RKO (cell line): ENCODE data around the gene SRM.
"Not testable (repeated sequence)": the region's sequence is repeated elsewhere in the genome, so short reads cannot be mapped to it uniquely, and the experiment has no call there.

Experiments used
- DNase-seq: peaks from one replicate; pipeline ENCODE4 v3.0.0-alpha.2; 2016; ENCODE audit warnings: low spot score

SRM gene

GRCh38 chr1:11044849-11045427, 14.9 kb downstream of the SRM start:
- no peak for DNase-seq

GRCh38 chr1:11044086-11044848, 15.6 kb downstream of the SRM start:
- DNase-seq, result no peak

- DNase-seq, result no peak
Observed at GRCh38 chr1:11042995-11043874, 16.6 kb downstream of the SRM start.

GRCh38 chr1:11042065-11042464, 17.8 kb downstream of the SRM start:
- DNase-seq, result no peak

GRCh38 chr1:11041048-11041447, 18.8 kb downstream of the SRM start:
- DNase-seq, result no peak

GRCh38 chr1:11040105-11040429, 19.8 kb downstream of the SRM start:
- DNase-seq, result not testable (repeated sequence)

- DNase-seq, result no peak
Observed at GRCh38 chr1:11039351-11040104, 20.3 kb downstream of the SRM start.

- peak; percentile 83 for DNase-seq
Observed at GRCh38 chr1:11037740-11038182, 22.1 kb downstream of the SRM start.

GRCh38 chr1:11037019-11037739, 22.6 kb downstream of the SRM start:
- not testable (repeated sequence) for DNase-seq

- DNase-seq, result no peak
Observed at GRCh38 chr1:11031624-11032262, 28.1 kb downstream of the SRM start.

GRCh38 chr1:11030865-11031264, 29.0 kb downstream of the SRM start:
- DNase-seq, result no peak

- DNase-seq, result no peak
Observed at GRCh38 chr1:11028018-11028417, 31.8 kb downstream of the SRM start.

GRCh38 chr1:11027316-11027715, 32.5 kb downstream of the SRM start:
- no peak for DNase-seq

GRCh38 chr1:11026903-11027302, 32.9 kb downstream of the SRM start:
- DNase-seq, result no peak

- no peak for DNase-seq
Observed at GRCh38 chr1:11026052-11026451, 33.8 kb downstream of the SRM start.

- DNase-seq, result no peak
Observed at GRCh38 chr1:11025618-11026017, 34.2 kb downstream of the SRM start.

- DNase-seq, result no peak
Observed at GRCh38 chr1:11024874-11025203, 35.0 kb downstream of the SRM start.

- no peak for DNase-seq
Observed at GRCh38 chr1:11024154-11024873, 35.5 kb downstream of the SRM start.

- DNase-seq, result no peak
Observed at GRCh38 chr1:11023201-11023600, 36.6 kb downstream of the SRM start.

- no peak for DNase-seq
Observed at GRCh38 chr1:11019971-11020370, 39.8 kb downstream of the SRM start.
